GM21360 (cell line): ENCODE data around the gene SENP5.
"Not testable (repeated sequence)": the region's sequence is repeated elsewhere in the genome, so short reads cannot be mapped to it uniquely, and the experiment has no call there.

ENCODE experiments used
- ATAC-seq: cut with Tn5 transposase; IDR thresholded peaks from one replicate; pipeline ENCODE4 v1.9.1; 2021; ENCODE audit warnings: mild to moderate bottlenecking, moderate library complexity; ENCODE audit not compliant: unreplicated experiment

SENP5 gene

GRCh38 chr3:196938576-196938975, 70.9 kb downstream of the SENP5 start:
- ATAC-seq: no peak

- ATAC-seq: peak; percentile 19
Observed at GRCh38 chr3:196941729-196942225, 74.1 kb downstream of the SENP5 start.

- ATAC-seq: peak; percentile 89
Observed at GRCh38 chr3:196942226-196942914, 74.7 kb downstream of the SENP5 start, which contains the start of gene NCBP2. Gene NCBP2 (minus strand): TSS chr3:196942528. CDS start chr3:196942503, 25 bp downstream.

- ATAC-seq: no peak
Observed at GRCh38 chr3:196942915-196943277, 75.2 kb downstream of the SENP5 start.

- not testable (repeated sequence) for ATAC-seq
Observed at GRCh38 chr3:196944037-196944790, 76.5 kb downstream of the SENP5 start.

- no peak for ATAC-seq
Observed at GRCh38 chr3:196947136-196947859, 79.6 kb downstream of the SENP5 start.

GRCh38 chr3:196947860-196948441, 80.2 kb downstream of the SENP5 start:
- ATAC-seq: no peak

GRCh38 chr3:196948442-196949284, 80.9 kb downstream of the SENP5 start:
- no peak for ATAC-seq

- no peak for ATAC-seq
Observed at GRCh38 chr3:196949285-196949619, 81.5 kb downstream of the SENP5 start.

GRCh38 chr3:196949750-196950149, 82.0 kb downstream of the SENP5 start:
- no peak for ATAC-seq

GRCh38 chr3:196951371-196951770, 83.7 kb downstream of the SENP5 start:
- ATAC-seq: no peak

- ATAC-seq: no peak
Observed at GRCh38 chr3:196954832-196955231, 87.1 kb downstream of the SENP5 start.

GRCh38 chr3:196962108-196962929, 94.6 kb downstream of the SENP5 start:
- ATAC-seq: no peak

- no peak for ATAC-seq
Observed at GRCh38 chr3:196962930-196963630, 95.4 kb downstream of the SENP5 start.

- no peak for ATAC-seq
Observed at GRCh38 chr3:196963631-196963953, 95.9 kb downstream of the SENP5 start.

- ATAC-seq: no peak
Observed at GRCh38 chr3:196965112-196965803, 97.5 kb downstream of the SENP5 start.

GRCh38 chr3:196965804-196966173, 98.1 kb downstream of the SENP5 start:
- no peak for ATAC-seq
